Thyroid gland (tissue), 4 donors: ENCODE results near the gene SHISA9. TPM values are rescaled to one million over a fixed set of nuclear protein-coding genes. Genes with fewer than 3 reads are reported as not detected.

Experiments
- DNase-seq, 2 donors: peaks; one replicate each; pipeline ENCODE4 v3.0.0-alpha.2; 2019
- H3K27ac ChIP-seq, 3 donors: fragments of 200-600 bp; sonication (generic); 1 replicate in 2 of 3; 2 replicates in 1 of 3; pipeline ENCODE4 v1.5.1; 2016 to 2019; ENCODE audit warnings: mild to moderate bottlenecking in 1 of 3, moderate library complexity in 1 of 3
- H3K27me3 ChIP-seq: fragments of 200-600 bp; sonication (generic); one replicate; pipeline ENCODE4 v1.5.1; 2019
- H3K36me3 ChIP-seq, 2 donors: fragments of 200-600 bp; sonication (generic); one replicate each; pipeline ENCODE4 v1.5.1; 2016 to 2019
- H3K4me1 ChIP-seq, 2 donors: fragments of 200-600 bp; sonication (generic); one replicate each; pipeline ENCODE4 v1.5.1; 2017 to 2019
- H3K4me3 ChIP-seq, 3 donors: fragments of 200-600 bp; sonication (generic); replicated peaks in 1 of 3; 1 replicate in 2 of 3; 2 replicates in 1 of 3; pipeline ENCODE4 v1.5.1; 2016; ENCODE audit warnings: mild to moderate bottlenecking in 1 of 3
- H3K9me3 ChIP-seq: fragments of 200-600 bp; sonication (generic); one replicate; pipeline ENCODE4 v1.5.1; 2017
- POLR2A ChIP-seq, 2 donors: fragments of 450-650 bp; IDR thresholded peaks; one replicate each; pipeline ENCODE4 v1.6.1; 2017; ENCODE audit warnings: antibody characterized with exemption in 2 of 2, mild to moderate bottlenecking in 2 of 2, moderate library complexity in 1 of 2
- WGBS, 2 donors: methylation state at CpG; one replicate each; pipeline ENCODE4 v1.1.5; 2017; 5-methylcytosine and 5-hydroxymethylcytosine counted together
- intact Hi-C: fragments of 100-400 bp; cut with DNase I; formaldehyde crosslinking; loops from one replicate; pipeline ENCODE4 v1.15.1; 2023
- total RNA-seq, 4 donors: library from RNA; depleted of rRNA; stranded (reverse); fragments of >200 nt; gene quantifications; one replicate each; pipeline ENCODE4 v1.2.3, GENCODE V29; 2016
- TF ChIP-seq, protein P1 (sequence below), 6 experiments: fragments of 200-600 bp in 3 of 6; fragments of 450-650 bp in 3 of 6; sonication (generic) in 3 of 6; IDR thresholded peaks; one replicate each; pipeline ENCODE4 v1.5.1; 2016 to 2019; ENCODE audit warnings: antibody characterized with exemption in 6 of 6, mild to moderate bottlenecking in 2 of 6, inconsistent platforms in 1 of 6, moderate library complexity in 1 of 6

Gene SHISA9
- total RNA-seq, 4 donors from 2014 or later, result 0.11 to 0.34 (median 0.28) TPM

DNA sequence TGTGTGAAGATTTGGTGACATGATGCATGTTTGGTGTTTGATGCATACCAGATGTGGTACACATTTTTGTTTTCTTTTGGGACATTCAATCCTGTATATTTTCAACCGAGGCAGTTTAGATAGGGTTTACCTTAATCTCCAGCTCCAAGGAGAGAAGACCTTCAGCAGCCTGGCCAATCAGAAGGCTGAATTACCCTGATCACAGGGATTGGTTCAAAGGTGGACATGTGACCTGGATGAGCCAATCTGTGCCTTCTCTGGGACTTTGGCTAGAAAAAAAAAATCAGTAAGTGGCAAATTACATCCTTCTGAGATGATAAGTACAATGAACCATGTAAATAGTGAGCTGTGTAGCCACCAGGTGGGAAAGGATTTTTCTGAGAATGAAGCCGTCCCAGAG lies 205.1 kb downstream of the SHISA9 start:
- peaks cover 0 to 10% of the 10 kb centered on the region in 2 donors for H3K4me1 ChIP-seq
- H3K9me3 ChIP-seq, result no peaks in the 10 kb centered on the region
- no peaks in the 10 kb centered on the region for H3K27me3 ChIP-seq
- DNase-seq, result no peak
- no peak for TF ChIP-seq POLR2A (IDR thresholded peaks at IDR 0.05)
- TF ChIP-seq, protein P1, sequence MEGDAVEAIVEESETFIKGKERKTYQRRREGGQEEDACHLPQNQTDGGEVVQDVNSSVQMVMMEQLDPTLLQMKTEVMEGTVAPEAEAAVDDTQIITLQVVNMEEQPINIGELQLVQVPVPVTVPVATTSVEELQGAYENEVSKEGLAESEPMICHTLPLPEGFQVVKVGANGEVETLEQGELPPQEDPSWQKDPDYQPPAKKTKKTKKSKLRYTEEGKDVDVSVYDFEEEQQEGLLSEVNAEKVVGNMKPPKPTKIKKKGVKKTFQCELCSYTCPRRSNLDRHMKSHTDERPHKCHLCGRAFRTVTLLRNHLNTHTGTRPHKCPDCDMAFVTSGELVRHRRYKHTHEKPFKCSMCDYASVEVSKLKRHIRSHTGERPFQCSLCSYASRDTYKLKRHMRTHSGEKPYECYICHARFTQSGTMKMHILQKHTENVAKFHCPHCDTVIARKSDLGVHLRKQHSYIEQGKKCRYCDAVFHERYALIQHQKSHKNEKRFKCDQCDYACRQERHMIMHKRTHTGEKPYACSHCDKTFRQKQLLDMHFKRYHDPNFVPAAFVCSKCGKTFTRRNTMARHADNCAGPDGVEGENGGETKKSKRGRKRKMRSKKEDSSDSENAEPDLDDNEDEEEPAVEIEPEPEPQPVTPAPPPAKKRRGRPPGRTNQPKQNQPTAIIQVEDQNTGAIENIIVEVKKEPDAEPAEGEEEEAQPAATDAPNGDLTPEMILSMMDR (IDR thresholded peaks at IDR 0.05), result no peak
- no peak overlapping the region for H3K27ac ChIP-seq
- 89 to 94% methylated on average over 2 of the region's 2 CpGs for WGBS, 2 donors
- no peaks in the 10 kb centered on the region for H3K36me3 ChIP-seq
- intact Hi-C loops, result no loop called here
- no peak overlapping the region for H3K4me3 ChIP-seq

DNA sequence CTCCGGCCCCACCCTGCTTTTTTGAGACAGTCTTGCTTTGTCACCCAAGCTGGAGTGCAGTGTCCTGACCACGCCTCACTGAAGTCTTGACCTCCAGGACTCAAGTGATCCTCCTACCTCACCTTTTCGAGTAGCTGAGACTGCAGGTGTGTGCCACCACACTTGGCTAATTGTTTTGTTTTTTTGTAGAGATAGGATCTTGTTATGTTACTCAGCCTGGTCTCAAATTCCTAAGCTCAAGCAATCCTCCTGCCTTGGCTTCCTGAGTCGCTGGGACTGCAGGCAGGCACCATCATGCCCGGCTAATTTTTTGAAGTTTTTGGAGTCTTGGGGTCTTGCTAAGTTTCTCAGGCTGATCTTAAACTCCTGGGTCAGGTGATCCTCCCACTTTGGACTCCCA lies 206.7 kb downstream of the SHISA9 start:
- Histone ChIP-seq H3K36me3 (no peaks in the 10 kb centered on the region), H3K9me3 (no peaks in the 10 kb centered on the region), H3K27ac (no peak overlapping the region), H3K27me3 (no peaks in the 10 kb centered on the region), H3K4me1 (peaks cover 0 to 10% of the 10 kb centered on the region in 2 donors), H3K4me3 (no peak overlapping the region)
- peak in 1 of 2 donors; percentile 3 for DNase-seq
- TF ChIP-seq, protein P1 (IDR thresholded peaks at IDR 0.05), result no peak
- TF ChIP-seq POLR2A (IDR thresholded peaks at IDR 0.05), result no peak
- intact Hi-C loops, result no loop called here
- WGBS, 2 donors, result 31 to 64% methylated on average over 5 of the region's 5 CpGs

DNA sequence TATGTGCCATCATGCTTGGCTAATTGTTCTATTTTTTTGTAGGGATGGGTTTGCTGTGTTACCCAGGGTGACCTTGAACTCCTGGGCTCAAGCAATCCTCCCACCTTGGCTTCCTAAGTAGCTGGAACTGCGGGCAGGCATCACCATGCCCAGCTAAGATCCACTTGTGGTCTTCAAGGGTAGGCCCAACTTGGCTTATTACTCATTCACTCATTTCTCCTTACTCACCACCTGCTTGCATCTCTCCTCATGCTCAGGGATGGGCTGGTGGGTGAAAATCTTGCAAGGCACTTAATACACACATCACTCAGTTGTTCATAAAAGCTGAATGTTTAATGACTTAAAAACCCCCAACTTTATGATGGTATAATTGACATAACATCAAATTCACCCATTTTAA lies 207.8 kb downstream of the SHISA9 start:
- H3K27me3 ChIP-seq, result no peaks in the 10 kb centered on the region
- WGBS, 2 donors, result 89 to 100% methylated on average over 1 of the region's 1 CpG
- no peak overlapping the region for H3K4me3 ChIP-seq
- peaks cover 0 to 10% of the 10 kb centered on the region in 2 donors for H3K4me1 ChIP-seq
- intact Hi-C loops, result no loop called here
- no peaks in the 10 kb centered on the region for H3K9me3 ChIP-seq
- H3K36me3 ChIP-seq, result no peaks in the 10 kb centered on the region
- H3K27ac ChIP-seq, result no peak overlapping the region
- TF ChIP-seq POLR2A (IDR thresholded peaks at IDR 0.05), result no peak
- TF ChIP-seq, protein P1 (IDR thresholded peaks at IDR 0.05), result no peak
- DNase-seq, result no peak

DNA sequence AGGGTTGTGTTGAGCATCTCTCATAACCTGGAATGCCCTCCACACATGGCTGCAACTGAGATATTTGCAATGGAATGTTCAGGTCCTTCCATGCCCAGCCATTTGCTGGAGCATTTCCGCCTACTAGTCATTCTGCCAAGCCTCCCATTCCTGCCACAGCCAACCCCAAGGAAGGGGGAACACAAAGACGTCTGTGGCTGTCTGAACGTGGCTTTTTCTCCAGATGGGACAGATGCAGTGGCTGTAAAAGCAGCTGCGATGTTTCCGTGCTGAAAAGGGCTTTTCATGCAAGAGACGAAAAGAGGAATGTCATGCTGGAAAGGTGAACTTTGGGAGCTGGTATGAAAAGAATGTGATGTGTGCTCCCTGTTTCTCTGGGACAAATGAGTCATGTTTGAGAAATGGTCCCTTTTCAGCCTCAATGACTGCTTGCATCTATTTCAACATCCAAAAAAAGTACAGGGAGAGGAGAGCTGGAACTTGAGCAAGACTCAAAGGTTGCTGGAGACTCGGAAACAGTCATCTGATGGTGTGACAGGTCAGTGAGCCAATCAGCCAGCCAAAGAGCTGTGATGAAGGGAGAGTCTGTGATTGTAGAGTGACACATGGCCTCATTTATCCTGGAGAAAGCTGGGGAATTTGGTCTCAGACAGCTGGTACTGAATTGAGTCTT lies 208.9 kb downstream of the SHISA9 start:
- intact Hi-C loops, result no loop called here
- 9 to 13% methylated on average over 7 of the region's 7 CpGs for WGBS, 2 donors
- peak; percentile 58 to 83 for DNase-seq
- H3K27ac ChIP-seq, result peak overlapping the region; percentile 36 to 86 (median 67)
- H3K4me3 ChIP-seq, result no peak overlapping the region
- no peaks in the 10 kb centered on the region for H3K9me3 ChIP-seq
- peaks cover 0 to 10% of the 10 kb centered on the region in 2 donors for H3K4me1 ChIP-seq
- no peaks in the 10 kb centered on the region for H3K27me3 ChIP-seq
- TF ChIP-seq, protein P1 (IDR thresholded peaks at IDR 0.05), result no peak
- TF ChIP-seq POLR2A (IDR thresholded peaks at IDR 0.05), result peak in 1 of 2 donors; percentile 11
- H3K36me3 ChIP-seq, result no peaks in the 10 kb centered on the region

DNA sequence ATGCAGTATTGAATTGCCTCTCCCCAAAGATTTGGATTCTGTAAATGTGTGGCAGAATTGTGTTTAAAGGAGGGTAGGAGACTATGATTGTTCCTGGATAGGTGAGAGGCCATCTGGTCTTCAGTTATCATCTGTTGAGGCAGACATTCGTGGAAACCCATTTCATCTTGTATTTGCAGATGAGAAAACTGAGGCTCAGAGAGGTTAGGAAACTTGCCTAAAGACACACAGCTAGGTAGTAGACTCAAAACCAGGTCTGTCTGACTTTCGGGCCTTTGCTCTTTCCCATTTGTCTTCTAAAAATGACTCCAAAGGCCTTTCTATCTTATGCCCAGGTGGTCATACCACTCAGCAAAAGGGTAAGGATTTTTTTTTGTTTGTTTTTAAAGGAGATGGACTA lies 210.3 kb downstream of the SHISA9 start:
- no peak overlapping the region for H3K4me3 ChIP-seq
- H3K27me3 ChIP-seq, result no peaks in the 10 kb centered on the region
- no peaks in the 10 kb centered on the region for H3K36me3 ChIP-seq
- no peak for DNase-seq
- no peaks in the 10 kb centered on the region for H3K9me3 ChIP-seq
- intact Hi-C loops, result no loop called here
- peaks cover 0 to 10% of the 10 kb centered on the region in 2 donors for H3K4me1 ChIP-seq
- TF ChIP-seq, protein P1 (IDR thresholded peaks at IDR 0.05), result no peak
- WGBS, 2 donors, result 73 to 91% methylated on average over 2 of the region's 2 CpGs
- no peak overlapping the region for H3K27ac ChIP-seq
